ENCODE measurements around the gene ZCCHC2.

Gene ZCCHC2

DNA sequence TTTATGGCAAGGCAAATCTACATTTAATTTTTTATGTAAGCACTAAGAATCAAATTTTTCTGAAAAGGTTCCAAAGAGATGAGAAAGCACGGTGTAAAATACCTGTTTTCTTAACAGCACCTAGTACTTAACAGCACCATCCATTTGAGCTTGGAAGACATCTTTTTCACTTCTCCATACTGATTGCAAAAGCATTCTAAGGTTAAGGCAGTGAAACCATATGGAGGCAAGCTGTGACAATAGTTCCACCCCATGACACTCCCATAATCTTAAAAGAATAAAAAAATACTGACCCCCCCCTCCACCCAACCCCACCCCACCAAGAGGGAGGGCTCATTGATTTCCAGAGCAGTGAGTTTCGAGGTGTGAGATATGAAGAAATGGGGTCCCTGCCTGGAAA is 60.6 kb downstream of the ZCCHC2 start:
- no peak for DNase-seq (ENCODE audit: low spot score)

DNA sequence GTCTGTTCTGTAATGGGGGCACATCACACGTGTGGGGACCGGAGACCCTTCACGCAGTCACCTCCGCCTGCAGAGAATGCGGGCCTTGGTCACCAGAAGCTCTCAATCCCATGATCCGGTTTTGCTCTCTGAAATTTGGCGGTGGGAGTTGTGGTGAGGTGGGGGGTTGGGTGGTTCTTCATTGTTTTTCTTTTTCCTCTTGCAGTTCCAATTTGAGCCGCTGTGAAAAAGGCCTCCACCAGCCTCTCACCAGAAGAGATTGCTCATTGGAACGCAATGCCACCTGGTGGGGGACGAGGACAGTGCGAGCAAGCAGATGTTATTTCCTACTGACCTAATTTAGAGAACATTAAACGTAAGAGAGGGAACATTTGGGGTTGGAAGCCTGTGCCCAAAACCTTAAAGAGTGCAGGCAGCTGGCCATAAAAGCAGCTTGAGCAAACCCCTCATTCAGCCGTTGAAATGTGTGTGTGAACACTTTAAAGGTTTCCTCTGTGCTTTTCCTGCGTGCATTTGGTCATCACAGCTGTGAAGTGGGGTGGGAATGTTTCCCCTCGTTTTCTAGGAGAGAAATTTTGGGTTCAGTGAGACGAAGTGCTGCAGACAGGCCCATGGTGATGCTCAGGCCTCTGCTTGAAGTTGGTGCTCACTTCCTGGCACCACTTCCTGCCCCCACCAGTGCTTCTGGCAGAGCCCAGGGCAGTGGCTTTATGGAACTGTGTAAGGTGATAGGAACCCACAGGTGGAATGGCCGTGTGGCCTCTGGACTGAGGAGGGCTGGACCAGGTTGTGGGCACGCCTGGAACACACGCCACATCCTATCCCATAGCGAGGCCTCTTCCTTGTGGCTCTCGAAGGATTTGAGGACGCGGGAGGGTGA is 61.7 kb downstream of the ZCCHC2 start:
- peak; percentile 84 for DNase-seq (ENCODE audit: low spot score)

DNA sequence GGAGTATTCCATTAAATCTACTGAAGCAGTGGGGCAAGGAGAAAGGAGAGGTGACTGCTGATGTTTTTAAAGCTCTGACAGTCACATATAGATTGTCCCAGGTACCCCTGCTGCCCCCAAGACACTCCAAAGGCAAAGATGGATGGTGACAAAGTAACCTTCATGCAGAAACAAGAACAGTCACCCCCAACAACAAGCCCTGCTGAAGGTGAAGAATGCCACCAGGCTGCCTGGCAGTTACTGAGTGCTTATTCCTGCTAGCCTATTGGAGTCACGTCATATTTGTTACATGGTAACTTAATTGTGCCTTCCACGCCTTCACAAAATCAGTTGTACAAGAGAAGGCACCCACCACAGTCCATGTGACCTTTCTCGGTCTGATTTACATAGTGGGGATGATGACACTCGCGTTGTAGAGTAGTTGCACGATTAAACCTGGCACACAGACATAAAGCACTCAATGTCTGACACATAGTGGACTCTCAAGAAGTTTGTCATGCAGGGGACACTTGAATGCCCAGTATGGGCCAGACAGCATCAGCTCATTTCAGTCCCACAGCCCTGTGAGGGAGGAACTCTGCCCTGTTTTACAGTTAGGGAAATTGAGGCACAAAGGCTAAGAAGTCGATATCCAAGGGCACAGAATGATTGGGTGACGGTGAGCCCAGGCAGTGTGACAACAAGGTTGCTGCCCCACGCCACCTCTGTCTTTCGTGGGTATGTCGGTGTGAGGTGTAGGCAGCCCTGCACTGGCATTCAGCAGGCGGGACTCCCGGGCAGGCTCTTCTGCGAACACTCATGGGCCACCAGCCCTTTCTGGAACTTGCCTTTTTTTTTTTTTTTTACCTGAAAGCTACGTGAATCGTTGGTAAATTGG is 62.7 kb downstream of the ZCCHC2 start:
- DNase-seq (ENCODE audit: low spot score): peak; percentile 62

DNA sequence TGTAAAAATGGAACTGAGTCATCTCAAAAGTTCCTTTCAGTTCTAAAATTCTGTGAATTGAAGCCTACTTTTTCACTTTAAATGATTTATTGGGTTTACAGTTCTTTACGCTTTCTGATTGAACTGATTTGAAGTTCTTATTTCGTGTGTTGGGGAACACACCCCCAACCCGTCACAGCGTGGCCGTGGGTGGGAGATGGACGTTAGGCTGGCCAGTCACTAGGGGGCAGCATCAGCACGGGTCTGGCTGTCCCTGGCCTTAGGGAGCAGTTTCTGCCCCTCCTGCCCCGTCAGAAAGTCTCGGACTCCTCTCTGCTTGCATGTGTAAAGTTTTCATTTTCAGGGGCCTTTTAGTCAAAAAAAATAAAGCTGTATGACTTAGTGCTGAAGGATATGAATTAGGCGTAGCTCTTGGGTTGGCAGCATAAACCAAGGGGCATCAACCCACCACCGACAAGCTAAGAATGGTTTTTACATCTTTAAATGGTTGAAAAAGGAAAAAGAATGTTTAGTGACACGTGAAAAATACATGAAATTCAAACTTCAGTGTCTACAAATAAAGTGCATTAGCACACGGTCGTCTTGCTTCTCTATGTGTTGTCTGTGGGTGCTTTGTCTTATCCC is 63.4 kb downstream of the ZCCHC2 start:
- peak; percentile 69 for DNase-seq (ENCODE audit: low spot score)

DNA sequence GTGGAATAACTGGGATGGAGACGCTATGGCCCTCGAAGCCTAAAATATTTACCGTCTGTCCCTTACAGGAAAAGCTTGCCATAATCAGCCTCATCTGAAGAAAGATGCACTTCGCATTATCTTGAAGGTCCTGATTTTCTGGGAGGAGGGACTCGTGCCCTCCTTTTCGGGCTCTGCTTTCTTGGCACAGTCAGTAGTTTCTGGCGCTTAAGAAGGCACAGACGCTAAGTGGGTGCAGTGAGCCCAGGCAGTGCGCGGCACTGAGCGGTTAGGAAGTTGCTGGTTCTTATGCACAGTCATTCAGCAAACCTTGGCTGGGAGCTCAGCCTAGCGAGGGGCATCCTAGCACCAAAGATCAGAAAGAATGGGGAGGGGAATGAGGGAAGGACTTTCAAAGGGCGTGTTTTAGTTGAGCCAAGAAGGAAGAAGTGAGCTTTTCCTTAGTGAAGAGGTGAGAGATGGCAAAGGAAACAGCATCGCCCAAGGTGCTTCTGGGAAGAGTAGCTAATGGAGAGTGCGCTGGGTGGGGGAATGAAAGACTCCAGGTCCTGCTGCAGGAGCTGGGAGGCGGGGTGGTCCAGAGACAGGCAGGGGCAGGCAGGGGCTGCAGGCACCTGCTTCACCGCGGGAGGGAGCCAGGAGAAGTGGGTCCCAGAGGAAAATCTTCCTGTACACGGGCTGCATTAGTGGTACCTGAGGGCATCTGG is 64.1 kb downstream of the ZCCHC2 start:
- no peak for DNase-seq (ENCODE audit: low spot score)

DNA sequence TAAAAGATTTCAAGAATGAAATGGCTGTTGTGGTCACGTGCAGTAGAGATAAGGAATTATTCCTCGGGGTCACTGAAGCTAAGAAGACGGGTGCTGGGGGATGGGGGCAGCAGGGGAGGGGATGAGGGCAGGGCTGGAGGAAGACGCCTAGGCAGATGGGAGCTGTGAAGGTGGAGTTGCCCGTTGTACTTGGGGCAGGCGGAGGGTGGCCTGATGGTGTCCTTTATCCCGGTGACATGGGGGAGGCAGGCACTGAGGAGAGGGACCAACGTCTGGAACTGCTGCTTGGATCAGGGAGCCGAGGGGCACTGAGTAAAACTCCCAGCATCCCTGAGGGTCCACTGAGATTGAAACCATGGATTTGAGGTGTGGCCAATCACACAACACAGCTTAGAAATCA is 64.9 kb downstream of the ZCCHC2 start:
- no peak for DNase-seq (ENCODE audit: low spot score)

DNA sequence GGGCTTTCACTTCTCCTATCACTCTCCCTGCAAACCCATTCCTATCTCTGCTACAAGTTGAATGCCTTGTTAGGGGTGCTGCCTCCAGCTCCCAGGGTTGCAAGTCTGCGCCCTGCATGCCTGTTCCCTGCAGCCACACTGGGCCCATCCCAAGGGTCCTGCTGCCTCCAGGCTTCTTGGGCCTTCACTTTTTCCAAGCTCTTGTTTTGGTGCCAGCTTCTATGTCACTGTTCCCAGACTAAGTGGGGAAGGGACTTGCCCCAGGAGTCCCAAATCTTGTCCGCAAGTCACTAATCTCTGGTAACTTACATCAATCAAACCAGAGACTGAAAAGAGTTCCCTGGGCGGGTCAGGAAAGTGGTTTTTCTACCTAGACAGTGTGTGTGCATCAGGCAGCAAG is 65.4 kb downstream of the ZCCHC2 start:
- no peak for DNase-seq (ENCODE audit: low spot score)

DNA sequence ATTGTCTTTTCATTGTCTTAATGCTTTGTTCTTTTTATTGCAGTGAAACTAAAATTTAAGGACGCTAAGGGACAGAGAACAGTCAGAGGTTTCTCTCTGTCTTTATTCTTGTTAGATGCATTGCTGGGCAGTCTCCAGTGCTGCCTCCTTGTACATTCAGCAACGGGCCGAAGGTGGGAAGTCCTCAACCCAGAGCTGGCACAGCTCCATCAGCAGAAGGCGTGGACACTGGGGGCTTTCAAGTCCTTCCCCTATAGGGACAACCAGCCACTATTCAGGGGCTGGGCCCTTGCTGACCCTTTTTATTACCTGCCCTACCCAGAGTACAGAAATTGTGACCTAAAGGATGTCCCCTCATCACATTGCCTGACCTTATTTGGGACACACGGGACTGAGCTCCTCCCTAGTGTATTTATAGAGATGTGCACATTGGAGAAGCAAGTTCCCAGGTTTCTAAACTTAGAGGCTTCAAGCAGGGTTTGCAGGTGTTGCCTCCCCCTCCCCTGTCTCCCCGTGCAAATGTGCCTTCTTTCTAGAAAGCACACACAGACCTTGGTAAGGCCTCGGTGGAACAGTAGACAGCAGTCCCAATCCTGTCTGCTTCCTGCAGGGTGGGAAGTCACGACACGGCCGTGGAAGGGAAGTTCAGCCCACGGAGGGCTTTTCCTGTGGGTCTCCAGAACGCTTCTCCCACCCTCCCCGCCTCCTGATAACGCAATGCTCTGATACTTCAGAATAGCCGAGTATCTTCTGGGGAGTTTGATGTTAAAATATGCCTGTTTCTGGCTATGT is 68.2 kb downstream of the ZCCHC2 start:
- DNase-seq (ENCODE audit: low spot score): no peak

DNA sequence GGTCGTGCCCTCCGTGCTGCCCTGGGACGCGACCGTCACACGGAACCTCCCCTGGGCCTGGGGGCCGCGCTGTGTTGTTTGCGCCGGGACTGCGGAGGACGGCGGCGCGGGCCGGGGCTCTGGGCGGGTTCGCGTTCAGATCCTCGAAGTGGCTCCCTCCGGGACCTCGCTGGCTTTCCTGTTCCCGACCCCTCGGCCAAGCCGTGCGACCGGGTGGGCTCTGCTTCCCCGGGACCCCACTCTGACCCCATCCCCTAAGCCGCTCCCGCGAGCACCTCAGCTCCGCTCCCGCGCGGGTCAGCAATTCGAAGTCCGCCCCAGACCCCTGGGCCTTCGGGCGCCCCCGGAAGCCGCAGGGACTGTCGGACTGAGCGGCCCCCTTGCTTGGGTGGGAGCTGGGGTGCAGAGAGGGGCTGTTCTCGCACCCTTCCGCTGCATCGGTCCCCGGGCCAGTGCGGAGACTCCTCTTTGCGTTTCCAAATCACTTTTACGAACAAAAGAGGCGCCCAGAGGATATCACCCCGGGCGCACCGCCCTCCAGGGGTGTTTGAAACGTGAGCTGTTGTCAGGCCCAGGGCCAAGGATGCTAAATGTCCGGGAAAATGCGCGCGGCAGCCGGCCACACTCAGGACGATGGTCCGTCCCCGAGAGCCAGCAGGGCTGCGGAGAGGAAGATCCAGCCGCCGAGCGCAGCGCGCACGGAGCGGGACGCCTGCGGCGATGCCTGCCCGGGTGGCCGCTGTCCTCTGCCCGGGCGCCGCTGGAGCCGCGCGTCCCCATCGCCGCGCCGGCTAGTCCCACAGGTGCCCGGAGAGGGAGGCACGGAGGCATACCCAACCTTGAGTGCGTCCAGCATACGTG is 73.5 kb downstream of the ZCCHC2 start:
- no peak for DNase-seq (ENCODE audit: low spot score)

DNA sequence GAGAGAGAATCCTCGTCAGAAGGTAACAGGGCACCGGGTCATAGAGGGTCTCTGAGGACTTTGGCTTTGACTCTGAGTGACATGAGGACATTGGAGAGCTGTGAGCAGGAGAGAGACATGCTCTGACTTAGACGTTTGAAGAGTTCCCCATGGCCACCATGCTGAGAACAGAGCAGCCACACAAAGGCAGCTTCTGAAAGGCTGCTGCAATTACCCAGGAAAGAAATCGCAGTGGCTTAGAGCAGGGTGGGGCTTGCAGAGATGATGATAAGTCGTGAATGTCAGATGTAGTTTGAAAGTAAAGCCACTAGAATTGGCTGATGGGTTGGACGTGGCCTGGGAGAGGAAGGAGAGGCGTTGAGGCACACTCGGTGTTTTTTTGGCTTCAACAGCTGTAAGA is 79.0 kb downstream of the ZCCHC2 start:
- no peak for DNase-seq (ENCODE audit: low spot score)

DNA sequence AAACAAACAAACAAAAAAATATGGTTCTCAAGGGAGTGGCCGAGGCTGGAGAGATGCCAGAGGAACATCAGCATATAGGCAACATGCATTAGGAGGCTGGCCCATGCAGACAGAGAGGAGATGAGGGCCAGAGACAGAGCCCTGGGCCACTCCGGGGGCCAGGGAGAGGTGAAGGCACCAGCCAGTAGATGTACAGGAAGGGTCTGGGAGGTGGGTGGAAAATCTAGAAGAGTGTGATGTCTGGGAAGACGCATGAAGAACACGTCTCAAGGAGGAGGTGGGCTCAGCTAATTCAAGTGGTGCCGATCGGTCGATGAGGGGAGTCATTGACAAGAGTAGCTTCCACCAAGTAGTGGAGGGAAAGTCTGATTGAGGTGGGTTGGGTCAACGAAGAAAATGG is 79.9 kb downstream of the ZCCHC2 start:
- no peak for DNase-seq (ENCODE audit: low spot score)

DNA sequence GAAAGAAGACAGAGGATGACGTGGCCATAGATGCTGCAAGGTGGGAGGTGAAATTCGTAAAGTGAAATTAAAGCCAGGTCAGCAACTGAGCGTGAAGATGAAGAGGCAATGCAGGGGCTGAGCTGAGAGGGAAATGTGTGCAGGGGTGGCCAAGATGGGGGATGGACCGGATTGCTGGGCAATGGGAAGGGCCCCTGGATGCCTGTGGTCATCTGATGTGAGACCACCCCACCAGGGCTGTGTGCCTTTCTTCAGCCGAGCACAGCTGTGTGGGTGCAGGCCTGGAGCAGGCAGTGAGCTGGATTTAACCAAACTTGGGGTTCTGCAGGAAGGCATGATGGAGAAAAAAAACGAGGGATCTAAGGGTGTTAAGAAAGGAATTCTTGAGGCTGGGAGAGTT is 80.4 kb downstream of the ZCCHC2 start:
- no peak for DNase-seq (ENCODE audit: low spot score)

DNA sequence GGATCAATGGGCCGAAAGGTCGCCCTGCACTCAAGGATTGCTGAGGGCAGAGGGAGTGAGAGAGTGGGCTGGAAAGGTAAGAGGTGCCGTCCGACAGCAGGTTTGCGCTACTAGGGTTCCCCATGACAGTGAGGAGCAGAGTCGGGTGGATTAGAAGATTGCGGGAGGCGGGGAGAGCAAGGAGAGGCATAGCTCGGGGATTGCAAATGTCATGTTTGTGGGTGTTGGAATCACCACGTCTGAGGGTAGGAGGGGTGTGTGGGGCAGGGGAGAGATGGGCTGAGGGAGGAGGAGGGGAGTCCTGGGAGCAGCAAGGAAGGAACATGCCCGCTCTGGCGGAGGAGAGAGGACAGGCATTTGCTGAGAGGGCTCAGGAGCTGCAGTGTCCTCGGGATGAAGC is 81.2 kb downstream of the ZCCHC2 start:
- no peak for DNase-seq (ENCODE audit: low spot score)

DNA sequence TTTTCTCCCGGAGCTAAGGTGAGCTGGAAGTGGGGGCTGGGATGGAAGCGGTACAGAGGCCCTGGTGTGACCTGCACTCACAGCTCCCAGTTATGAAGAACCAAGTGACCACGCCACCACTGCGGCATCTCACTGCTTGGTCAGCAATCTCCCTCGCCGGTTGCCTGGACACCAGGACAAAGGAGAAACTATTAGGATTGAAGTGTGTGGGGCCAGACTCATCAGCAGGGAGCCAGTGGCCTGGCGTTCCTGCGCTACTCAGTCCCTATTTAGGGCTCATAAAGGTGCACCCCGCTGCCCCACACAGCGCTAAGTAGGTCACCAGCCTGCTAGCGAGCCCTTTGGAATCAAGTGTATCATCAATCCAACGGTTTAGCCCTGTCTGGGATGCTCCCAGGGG is 82.9 kb downstream of the ZCCHC2 start:
- DNase-seq (ENCODE audit: low spot score): no peak

DNA sequence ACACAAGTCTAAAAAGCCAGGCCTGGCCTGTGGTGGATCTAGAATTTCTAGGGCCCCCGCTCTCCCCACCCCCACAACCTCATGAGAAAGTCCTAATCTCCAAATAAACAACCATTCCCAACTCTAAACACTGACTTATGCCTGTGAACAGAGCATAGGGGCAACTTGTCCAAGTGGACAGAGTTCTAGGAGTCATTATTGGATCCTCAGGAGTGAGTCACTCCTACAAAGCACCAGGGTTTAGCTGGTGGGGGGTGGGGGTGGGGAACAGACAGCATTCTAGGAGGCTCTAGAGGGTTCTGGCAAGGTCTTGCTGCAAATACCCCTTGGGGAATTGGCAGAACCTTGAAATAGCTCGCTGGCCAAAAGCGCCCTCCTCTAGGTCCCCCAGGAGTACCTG is 83.3 kb downstream of the ZCCHC2 start:
- DNase-seq (ENCODE audit: low spot score): no peak

DNA sequence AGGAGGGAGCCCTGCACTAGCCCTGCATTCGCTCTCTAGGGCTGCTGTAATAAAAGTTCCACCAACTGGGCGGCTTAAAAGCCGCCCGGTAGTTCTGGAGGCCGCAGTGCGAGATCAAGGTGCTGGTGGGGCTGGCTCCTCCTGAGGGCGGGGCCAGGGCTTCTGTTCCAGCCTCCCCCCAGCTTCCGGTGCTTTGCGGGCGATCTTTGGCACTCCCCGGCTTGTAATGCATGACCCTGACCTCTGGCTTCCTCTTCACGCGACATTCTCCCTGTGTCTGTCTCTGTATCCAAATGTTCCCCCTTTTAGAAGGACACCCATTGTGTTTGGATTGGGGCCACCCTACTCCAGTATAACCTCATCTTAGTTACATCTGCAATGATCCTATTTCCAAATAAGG is 84.5 kb downstream of the ZCCHC2 start:
- no peak for DNase-seq (ENCODE audit: low spot score)

DNA sequence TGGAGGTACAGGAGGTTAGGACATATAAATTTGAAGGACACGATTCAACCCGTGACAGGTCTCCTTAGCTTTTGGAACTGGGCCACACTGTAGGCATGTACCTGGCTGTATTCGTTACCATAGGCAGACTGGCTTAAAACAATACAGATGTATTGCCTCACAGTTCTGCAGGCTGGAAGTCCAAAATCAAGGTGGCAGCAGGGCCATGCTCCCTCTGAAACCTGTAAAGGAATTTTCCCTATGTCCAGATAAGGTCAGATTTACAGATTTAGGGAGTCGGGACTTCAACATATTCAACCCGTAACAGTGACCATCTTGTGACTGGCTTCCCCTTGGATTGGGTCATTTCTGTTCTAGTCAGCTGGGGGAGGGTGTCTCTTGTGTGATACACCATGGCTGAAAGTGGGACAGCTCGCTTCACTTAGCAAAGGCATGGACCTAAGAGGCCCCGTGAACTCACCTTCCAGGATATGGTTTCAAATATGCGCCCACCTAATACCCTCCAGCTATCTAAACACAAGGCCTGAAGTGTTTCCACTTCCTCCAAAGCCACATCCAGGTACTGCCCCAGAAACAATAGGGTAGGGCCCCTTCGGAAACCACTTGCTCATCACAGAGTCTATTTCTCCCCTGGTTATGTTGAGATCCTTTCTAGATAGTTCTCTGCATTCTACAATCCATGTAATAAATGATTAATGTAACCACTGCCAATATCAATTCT is 85.0 kb downstream of the ZCCHC2 start:
- DNase-seq (ENCODE audit: low spot score): no peak

DNA sequence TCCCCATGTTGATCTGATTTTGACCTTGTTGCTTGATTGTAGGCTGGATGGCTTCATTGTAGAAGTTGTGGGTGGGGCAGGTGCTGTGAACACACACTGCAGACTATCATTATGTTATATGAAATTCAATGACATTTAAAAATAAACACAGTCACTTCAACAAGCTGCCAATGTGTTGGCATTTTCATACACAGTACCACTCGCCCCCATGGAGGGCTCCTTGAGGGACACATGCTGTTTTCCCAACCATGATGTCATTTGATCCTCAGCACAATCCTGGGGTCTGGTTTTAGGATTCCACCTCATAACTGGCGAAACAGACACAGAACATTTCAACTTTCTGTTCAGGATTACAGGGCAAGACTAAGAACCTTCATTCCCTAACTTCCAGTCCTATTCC is 86.9 kb downstream of the ZCCHC2 start:
- no peak for DNase-seq (ENCODE audit: low spot score)

DNA sequence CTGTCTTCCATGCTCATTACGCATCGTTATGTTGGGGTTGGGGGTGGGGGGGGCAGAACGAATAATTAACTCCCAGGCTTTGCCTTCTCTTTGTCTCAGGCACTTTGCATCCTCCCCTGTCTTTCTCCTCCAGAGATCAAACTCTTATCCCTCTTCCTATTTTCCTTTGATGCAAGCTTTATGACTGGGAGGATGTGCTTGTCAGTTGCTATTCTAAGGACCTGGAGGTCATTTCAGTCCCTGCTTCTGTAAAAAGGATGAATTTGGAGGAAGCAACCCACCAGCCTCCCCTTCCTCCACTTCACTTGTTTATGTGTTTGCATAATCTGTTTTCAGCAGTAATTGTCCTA is 87.5 kb downstream of the ZCCHC2 start:
- no peak for DNase-seq (ENCODE audit: low spot score)

Measured in CD4-positive, alpha-beta T cell treated with Interleukin-15 for 4 hours (primary cell).